ENCODE data around the gene SYNE2.

DNA sequence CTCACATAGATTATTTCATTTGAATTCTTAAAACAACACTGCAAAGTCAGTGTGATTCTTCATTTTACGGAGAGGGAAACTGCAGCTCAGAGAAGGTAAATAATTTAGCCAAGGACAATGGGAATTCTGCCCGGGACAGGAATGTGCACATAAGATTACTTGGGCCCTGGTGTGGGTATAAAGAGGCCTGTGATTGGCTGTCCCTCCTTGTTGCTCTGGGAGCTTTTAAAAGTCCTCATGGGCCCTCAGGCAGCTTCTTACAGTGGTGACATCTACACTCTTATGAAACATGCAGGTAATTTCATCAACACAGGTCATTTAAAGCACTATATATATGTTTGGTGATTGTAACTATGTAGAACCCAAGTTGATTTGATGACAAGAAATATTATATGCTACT is 341.0 kb downstream of the SYNE2 start:
- TF ChIP-seq, protein P1, sequence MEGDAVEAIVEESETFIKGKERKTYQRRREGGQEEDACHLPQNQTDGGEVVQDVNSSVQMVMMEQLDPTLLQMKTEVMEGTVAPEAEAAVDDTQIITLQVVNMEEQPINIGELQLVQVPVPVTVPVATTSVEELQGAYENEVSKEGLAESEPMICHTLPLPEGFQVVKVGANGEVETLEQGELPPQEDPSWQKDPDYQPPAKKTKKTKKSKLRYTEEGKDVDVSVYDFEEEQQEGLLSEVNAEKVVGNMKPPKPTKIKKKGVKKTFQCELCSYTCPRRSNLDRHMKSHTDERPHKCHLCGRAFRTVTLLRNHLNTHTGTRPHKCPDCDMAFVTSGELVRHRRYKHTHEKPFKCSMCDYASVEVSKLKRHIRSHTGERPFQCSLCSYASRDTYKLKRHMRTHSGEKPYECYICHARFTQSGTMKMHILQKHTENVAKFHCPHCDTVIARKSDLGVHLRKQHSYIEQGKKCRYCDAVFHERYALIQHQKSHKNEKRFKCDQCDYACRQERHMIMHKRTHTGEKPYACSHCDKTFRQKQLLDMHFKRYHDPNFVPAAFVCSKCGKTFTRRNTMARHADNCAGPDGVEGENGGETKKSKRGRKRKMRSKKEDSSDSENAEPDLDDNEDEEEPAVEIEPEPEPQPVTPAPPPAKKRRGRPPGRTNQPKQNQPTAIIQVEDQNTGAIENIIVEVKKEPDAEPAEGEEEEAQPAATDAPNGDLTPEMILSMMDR (IDR thresholded peaks at IDR 0.05), result no peak
- TF ChIP-seq POLR2A (IDR thresholded peaks at IDR 0.05) (no peak), EP300 (IDR thresholded peaks at IDR 0.05) (no peak)
